ENCODE results near the gene TJP2.

DNA sequence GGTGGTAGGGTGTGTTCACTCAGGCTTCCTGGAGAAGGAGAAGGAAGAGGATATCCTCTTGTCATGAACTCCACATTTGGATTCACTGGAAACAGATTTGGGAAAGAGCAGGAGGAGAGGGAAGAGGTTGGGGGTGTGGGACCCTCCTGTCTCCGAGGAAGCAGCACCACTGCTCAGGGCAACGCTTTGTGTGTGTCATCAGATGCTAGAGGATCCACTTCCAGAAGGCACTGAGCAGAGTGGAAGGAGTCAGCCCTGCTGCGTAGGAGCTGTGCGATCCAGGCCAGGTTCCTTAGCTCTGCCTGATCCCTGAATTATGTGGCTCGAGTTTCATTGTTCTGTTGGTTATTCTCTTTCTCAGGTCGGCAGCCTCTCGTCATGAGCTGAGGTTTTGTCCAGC, 37.3 kb upstream of the TJP2 start:
- TF ChIP-seq POLR2A (IDR thresholded peaks at IDR 0.05; ENCODE audit: low read depth, low read length): no peak
- TF ChIP-seq, protein P1, sequence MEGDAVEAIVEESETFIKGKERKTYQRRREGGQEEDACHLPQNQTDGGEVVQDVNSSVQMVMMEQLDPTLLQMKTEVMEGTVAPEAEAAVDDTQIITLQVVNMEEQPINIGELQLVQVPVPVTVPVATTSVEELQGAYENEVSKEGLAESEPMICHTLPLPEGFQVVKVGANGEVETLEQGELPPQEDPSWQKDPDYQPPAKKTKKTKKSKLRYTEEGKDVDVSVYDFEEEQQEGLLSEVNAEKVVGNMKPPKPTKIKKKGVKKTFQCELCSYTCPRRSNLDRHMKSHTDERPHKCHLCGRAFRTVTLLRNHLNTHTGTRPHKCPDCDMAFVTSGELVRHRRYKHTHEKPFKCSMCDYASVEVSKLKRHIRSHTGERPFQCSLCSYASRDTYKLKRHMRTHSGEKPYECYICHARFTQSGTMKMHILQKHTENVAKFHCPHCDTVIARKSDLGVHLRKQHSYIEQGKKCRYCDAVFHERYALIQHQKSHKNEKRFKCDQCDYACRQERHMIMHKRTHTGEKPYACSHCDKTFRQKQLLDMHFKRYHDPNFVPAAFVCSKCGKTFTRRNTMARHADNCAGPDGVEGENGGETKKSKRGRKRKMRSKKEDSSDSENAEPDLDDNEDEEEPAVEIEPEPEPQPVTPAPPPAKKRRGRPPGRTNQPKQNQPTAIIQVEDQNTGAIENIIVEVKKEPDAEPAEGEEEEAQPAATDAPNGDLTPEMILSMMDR (IDR thresholded peaks at IDR 0.05; ENCODE audit: extremely low read depth in 1 of 2, insufficient read depth in 1 of 2, low read depth in 1 of 2, low read length in 2 of 2): no peak
- TF ChIP-seq POLR2AphosphoS5 (IDR thresholded peaks at IDR 0.05; ENCODE audit: insufficient read depth, low read depth, low read length): no peak
- TF ChIP-seq EZH2 (IDR thresholded peaks at IDR 0.05; ENCODE audit: borderline replicate concordance, low read depth, low read length, severe bottlenecking): no peak
- no peak for TF ChIP-seq JUN (IDR thresholded peaks at IDR 0.05; ENCODE audit: borderline replicate concordance, insufficient read depth, insufficient read length, low read depth)
- TF ChIP-seq, protein P2, sequence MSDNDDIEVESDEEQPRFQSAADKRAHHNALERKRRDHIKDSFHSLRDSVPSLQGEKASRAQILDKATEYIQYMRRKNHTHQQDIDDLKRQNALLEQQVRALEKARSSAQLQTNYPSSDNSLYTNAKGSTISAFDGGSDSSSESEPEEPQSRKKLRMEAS (IDR thresholded peaks at IDR 0.05; ENCODE audit: insufficient read depth, insufficient read length): no peak

All from endothelial cell of umbilical vein (primary cell).